HCT116 (cell line): Measurements from ENCODE around the gene RCBTB1. TPM values are rescaled to one million over a fixed set of nuclear protein-coding genes. Genes with fewer than 3 reads are reported as not detected.

ENCODE experiments used
- ATAC-seq: fragments of 200-7000 bp; cut with Tn5 transposase; 2 replicates; pipeline ENCODE4 v1.9.1; 2020; ENCODE audit warnings: mild to moderate bottlenecking, moderate library complexity
- BruUV-seq: library from RNA; stranded (reverse); fragments of 400-500 nt; replicated peaks from 2 replicates; lab custom pipeline; 2021; lab: Mats Ljungman, UMichigan
- CTCF ChIA-PET: fragments of 300-600 bp; sonication (Branson Sonifier 250); formaldehyde crosslinking; loops from one replicate; lab custom pipeline; 2021; ENCODE audit warnings: antibody characterized with exemption; lab: Charles Lee
- POLR2A ChIA-PET: fragments of 300-600, 350-600 bp; sonication (Branson Sonifier 250); formaldehyde crosslinking; loops from one replicate; lab custom pipeline; 2021; ENCODE audit warnings: antibody characterized with exemption; lab: Charles Lee
- RAD21 ChIA-PET, 2 experiments: fragments of 300-600 bp; sonication (Branson Sonifier 250); formaldehyde crosslinking; loops; one replicate each; lab custom pipeline; 2023; ENCODE audit warnings: low total read pairs in 2 of 2; ENCODE audit not compliant: uncharacterized antibody in 2 of 2, unreplicated experiment in 2 of 2, low non-redundant PET in 1 of 2; lab: Charles Lee
- DNase-seq: peaks from one replicate; pipeline ENCODE4 v3.0.0-alpha.2; 2010; ENCODE audit warnings: low read depth, low spot score
- H2AFZ ChIP-seq: fragments of 200-600 bp; shearing (Covaris generic), sonication (generic); 2 replicates; pipeline ENCODE4 v1.6.1; 2017; ENCODE audit warnings: low read depth, mixed run types, mixed read lengths, antibody characterized with exemption, low read length; ENCODE audit not compliant: poor library complexity, severe bottlenecking
- H3K27ac ChIP-seq: 2 replicates; pipeline ENCODE4 v1.5.1; 2012; ENCODE audit warnings: low read depth, low read length
- H3K27me3 ChIP-seq: fragments of 200-600 bp; sonication (generic); 2 replicates; pipeline ENCODE4 v1.6.1; 2016; ENCODE audit warnings: mixed run types, low read length, mixed read lengths; ENCODE audit not compliant: insufficient read depth
- H3K36me3 ChIP-seq, 2 experiments: fragments of 200-500 bp in 1 of 2; fragments of 200-600 bp in 1 of 2; sonication (Bioruptor generic) in 1 of 2; sonication (generic) in 1 of 2; 2 replicates each; pipeline versions ENCODE4 v1.5.1 to v1.6.1; 2014 to 2016; ENCODE audit warnings: low read length in 2 of 2, inconsistent platforms in 1 of 2, mixed read lengths in 1 of 2, mixed run types in 1 of 2; ENCODE audit not compliant: insufficient read depth in 2 of 2, control insufficient read depth in 1 of 2
- H3K4me1 ChIP-seq, 2 experiments: fragments of 200-600 bp in 1 of 2; sonication (generic) in 1 of 2; 2 replicates each; pipeline versions ENCODE4 v1.5.1 to v1.6.1; 2012 to 2017; ENCODE audit warnings: low read length in 2 of 2, inconsistent platforms in 1 of 2, mild to moderate bottlenecking in 1 of 2, mixed read lengths in 1 of 2, mixed run types in 1 of 2, moderate library complexity in 1 of 2; ENCODE audit not compliant: insufficient read depth in 2 of 2, control insufficient read depth in 1 of 2
- H3K4me2 ChIP-seq: fragments of 200-600 bp; sonication (generic); 2 replicates; pipeline ENCODE4 v1.6.1; 2017; ENCODE audit warnings: mixed run types, low read length, mixed read lengths
- H3K4me3 ChIP-seq, 2 experiments: fragments of 200-600 bp in 1 of 2; sonication (generic) in 1 of 2; replicated peaks in 1 of 2; 2 replicates each; pipeline ENCODE4 v1.5.1; 2011 to 2016; ENCODE audit warnings: low read length in 2 of 2, control low read depth in 1 of 2, low read depth in 1 of 2, mild to moderate bottlenecking in 1 of 2, mixed read lengths in 1 of 2, mixed run types in 1 of 2
- H3K79me2 ChIP-seq: fragments of 200-600 bp; sonication (generic); 2 replicates; pipeline ENCODE4 v1.6.1; 2017; ENCODE audit warnings: mild to moderate bottlenecking, mixed run types, low read length, moderate library complexity, mixed read lengths; ENCODE audit not compliant: insufficient read depth
- H3K9ac ChIP-seq: fragments of 200-600 bp; sonication (generic); 2 replicates; pipeline ENCODE4 v1.6.1; 2016; ENCODE audit warnings: low read length, mixed read lengths
- H3K9me2 ChIP-seq: fragments of 200-600 bp; sonication (generic), shearing (Covaris generic); 2 replicates; pipeline ENCODE4 v1.6.1; 2017; ENCODE audit warnings: mixed run types, mild to moderate bottlenecking, moderate library complexity; ENCODE audit not compliant: insufficient read depth
- H3K9me3 ChIP-seq, 2 experiments: fragments of 200-500 bp in 1 of 2; fragments of 200-600 bp in 1 of 2; sonication (Bioruptor generic) in 1 of 2; sonication (generic) in 1 of 2; 2 replicates each; pipeline ENCODE4 v1.6.1; 2014 to 2017; ENCODE audit warnings: low read length in 2 of 2, mixed read lengths in 2 of 2, inconsistent platforms in 1 of 2, low read depth in 1 of 2, mild to moderate bottlenecking in 1 of 2, mixed run types in 1 of 2, moderate library complexity in 1 of 2; ENCODE audit not compliant: control insufficient read depth in 1 of 2, insufficient read depth in 1 of 2
- H4K20me1 ChIP-seq: fragments of 200-600 bp; sonication (generic), shearing (Covaris generic); 2 replicates; pipeline ENCODE4 v1.6.1; 2017; ENCODE audit warnings: mixed run types, mild to moderate bottlenecking, moderate library complexity; ENCODE audit not compliant: insufficient read depth
- CBX3 ChIP-seq: IDR thresholded peaks from 2 replicates; pipeline ENCODE4 v1.6.1; 2012; ENCODE audit warnings: low read depth
- CEBPB ChIP-seq: IDR thresholded peaks from 2 replicates; pipeline ENCODE4 v1.6.1; 2012; ENCODE audit warnings: low read depth
- EGR1 ChIP-seq: IDR thresholded peaks from 2 replicates; pipeline ENCODE4 v1.6.1; 2012; ENCODE audit warnings: low read depth
- ELF1 ChIP-seq: IDR thresholded peaks from 2 replicates; pipeline ENCODE4 v1.6.1; 2012; ENCODE audit warnings: low read depth, borderline replicate concordance
- EZH2phosphoT487 ChIP-seq: fragments of 200-600 bp; IDR thresholded peaks from 2 replicates; pipeline ENCODE4 v1.6.1; 2018; ENCODE audit warnings: antibody characterized with exemption, borderline replicate concordance
- FOSL1 ChIP-seq: IDR thresholded peaks from 2 replicates; pipeline ENCODE4 v1.6.1; 2012; ENCODE audit warnings: low read depth
- SP1 ChIP-seq: IDR thresholded peaks from 2 replicates; pipeline ENCODE4 v1.6.1; 2012; ENCODE audit warnings: low read depth
- SRF ChIP-seq: IDR thresholded peaks from 2 replicates; pipeline ENCODE4 v1.6.1; 2012; ENCODE audit warnings: low read depth
- TCF7L2 ChIP-seq: IDR thresholded peaks from 2 replicates; pipeline ENCODE4 v1.7.0; 2011; ENCODE audit warnings: borderline replicate concordance, inconsistent platforms; ENCODE audit not compliant: insufficient read depth, insufficient read length; ENCODE audit errors: extremely low read depth
- YY1 ChIP-seq: IDR thresholded peaks from 2 replicates; pipeline ENCODE4 v1.6.1; 2011; ENCODE audit warnings: low read length, low read depth, moderate library complexity, mild to moderate bottlenecking; ENCODE audit not compliant: insufficient replicate concordance; ENCODE audit errors: extremely low read depth
- intact Hi-C: fragments of 100-400 bp; cut with micrococcal nuclease; formaldehyde crosslinking; loops from 2 replicates; pipeline ENCODE4 v1.10.0; 2022
- total RNA-seq: library from RNA; stranded (reverse); gene quantifications from one replicate; pipeline ENCODE4 v1.2.1, GENCODE V29; 2021; ENCODE audit not compliant: unreplicated experiment
- TF ChIP-seq, protein P1 (sequence below): IDR thresholded peaks from 2 replicates; pipeline ENCODE4 v1.6.1; 2012
- TF ChIP-seq, protein P2 (sequence below): IDR thresholded peaks from 2 replicates; pipeline ENCODE4 v1.6.1; 2011; ENCODE audit warnings: mild to moderate bottlenecking, low read length, moderate library complexity; ENCODE audit not compliant: insufficient replicate concordance; ENCODE audit errors: extremely low read depth

RCBTB1 gene
- total RNA-seq, 1 experiment from 2014 or later: 22.2 TPM

DNA sequence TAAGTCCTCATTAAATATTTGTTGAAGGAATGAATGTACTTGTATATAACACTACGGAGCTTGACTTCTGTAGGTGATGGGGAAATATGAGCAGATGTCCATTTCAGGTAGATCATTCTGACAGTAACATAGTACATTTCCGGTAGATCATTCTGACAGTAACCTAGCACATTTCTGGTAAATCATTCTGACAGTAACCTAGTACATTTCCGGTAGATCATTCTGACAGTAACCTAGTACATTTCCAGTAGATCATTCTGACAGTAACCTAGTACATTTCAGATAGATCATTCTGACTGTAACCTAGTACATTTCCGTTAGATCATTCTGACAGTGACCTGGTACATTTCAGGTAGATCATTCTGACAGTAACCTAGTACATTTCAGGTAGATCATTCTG is 87.2 kb downstream of the RCBTB1 start:
- no peak overlapping the region for H3K4me3 ChIP-seq
- ATAC-seq (no peak), DNase-seq (no peak)
- CTCF ChIA-PET: no interaction called here
- no peaks in the 10 kb centered on the region for H3K36me3 ChIP-seq
- RAD21 ChIA-PET: no interaction called here
- no peak overlapping the region for H3K27ac ChIP-seq
- POLR2A ChIA-PET: no interaction called here
- H2AFZ ChIP-seq: no peak overlapping the region
- no peak overlapping the region for H3K9ac ChIP-seq
- no peak overlapping the region for H3K4me2 ChIP-seq
- no peaks in the 10 kb centered on the region for H3K27me3 ChIP-seq
- TF ChIP-seq EZH2phosphoT487 (no peak), YY1 (no peak), FOSL1 (no peak), SRF (no peak), TCF7L2 (no peak), EGR1 (no peak), CEBPB (no peak), ELF1 (no peak), SP1 (no peak), CBX3 (no peak)
- TF ChIP-seq, protein P1, sequence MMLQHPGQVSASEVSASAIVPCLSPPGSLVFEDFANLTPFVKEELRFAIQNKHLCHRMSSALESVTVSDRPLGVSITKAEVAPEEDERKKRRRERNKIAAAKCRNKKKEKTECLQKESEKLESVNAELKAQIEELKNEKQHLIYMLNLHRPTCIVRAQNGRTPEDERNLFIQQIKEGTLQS: no peak
- TF ChIP-seq, protein P2, sequence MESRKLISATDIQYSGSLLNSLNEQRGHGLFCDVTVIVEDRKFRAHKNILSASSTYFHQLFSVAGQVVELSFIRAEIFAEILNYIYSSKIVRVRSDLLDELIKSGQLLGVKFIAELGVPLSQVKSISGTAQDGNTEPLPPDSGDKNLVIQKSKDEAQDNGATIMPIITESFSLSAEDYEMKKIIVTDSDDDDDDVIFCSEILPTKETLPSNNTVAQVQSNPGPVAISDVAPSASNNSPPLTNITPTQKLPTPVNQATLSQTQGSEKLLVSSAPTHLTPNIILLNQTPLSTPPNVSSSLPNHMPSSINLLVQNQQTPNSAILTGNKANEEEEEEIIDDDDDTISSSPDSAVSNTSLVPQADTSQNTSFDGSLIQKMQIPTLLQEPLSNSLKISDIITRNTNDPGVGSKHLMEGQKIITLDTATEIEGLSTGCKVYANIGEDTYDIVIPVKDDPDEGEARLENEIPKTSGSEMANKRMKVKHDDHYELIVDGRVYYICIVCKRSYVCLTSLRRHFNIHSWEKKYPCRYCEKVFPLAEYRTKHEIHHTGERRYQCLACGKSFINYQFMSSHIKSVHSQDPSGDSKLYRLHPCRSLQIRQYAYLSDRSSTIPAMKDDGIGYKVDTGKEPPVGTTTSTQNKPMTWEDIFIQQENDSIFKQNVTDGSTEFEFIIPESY: no peak
- peaks cover 11 to 21% of the 10 kb centered on the region in 2 experiments; a peak in 3 of 4 replicates for H3K4me1 ChIP-seq
- H3K9me2 ChIP-seq: no peaks in the 10 kb centered on the region
- H3K79me2 ChIP-seq: no peaks in the 10 kb centered on the region
- intact Hi-C loops: no loop called here
- BruUV-seq: no TSS peak
- no peaks in the 10 kb centered on the region for H3K9me3 ChIP-seq
- no peaks in the 10 kb centered on the region for H4K20me1 ChIP-seq
